H9 (cell line): ENCODE data around the gene FAM185A. TPM values are rescaled to one million over a fixed set of nuclear protein-coding genes. Genes with fewer than 3 reads are reported as not detected.

Experiments
- DNase-seq: peaks from one replicate; pipeline ENCODE4 v3.0.0-alpha.2; 2017
- H2AFZ ChIP-seq: one replicate; pipeline ENCODE4 v1.6.1; 2013; ENCODE audit warnings: mild to moderate bottlenecking, low read length, control low read depth, moderate library complexity
- H2AK5ac ChIP-seq: 2 replicates; pipeline ENCODE4 v1.6.1; 2013; ENCODE audit warnings: low read length, control low read depth, mixed read lengths; ENCODE audit not compliant: insufficient read length
- H2BK120ac ChIP-seq: one replicate; pipeline ENCODE4 v1.6.1; 2013; ENCODE audit warnings: low read depth, mild to moderate bottlenecking, low read length, control low read depth, inconsistent platforms; ENCODE audit not compliant: poor library complexity, severe bottlenecking
- H2BK12ac ChIP-seq: 2 replicates; pipeline ENCODE4 v1.6.1; 2013; ENCODE audit warnings: low read length, control low read depth, mixed read lengths, low read depth; ENCODE audit not compliant: insufficient read length
- H2BK15ac ChIP-seq: 2 replicates; pipeline ENCODE4 v1.6.1; 2013; ENCODE audit warnings: low read depth, low read length, control low read depth
- H2BK20ac ChIP-seq: one replicate; pipeline ENCODE4 v1.6.1; 2013; ENCODE audit warnings: low read depth, mild to moderate bottlenecking, low read length, control low read depth, inconsistent platforms; ENCODE audit not compliant: poor library complexity, severe bottlenecking
- H2BK5ac ChIP-seq: 2 replicates; pipeline ENCODE4 v1.6.1; 2013; ENCODE audit warnings: low read length, control low read depth, mixed read lengths; ENCODE audit not compliant: insufficient read length
- H3K14ac ChIP-seq: 2 replicates; pipeline ENCODE4 v1.6.1; 2013; ENCODE audit warnings: low read length, control low read depth; ENCODE audit not compliant: insufficient read depth
- H3K18ac ChIP-seq: 2 replicates; pipeline ENCODE4 v1.6.1; 2013; ENCODE audit warnings: low read depth, mild to moderate bottlenecking, mixed read lengths, low read length, control low read depth; ENCODE audit not compliant: insufficient read length
- H3K23ac ChIP-seq: 2 replicates; pipeline ENCODE4 v1.6.1; 2013; ENCODE audit warnings: low read length, control low read depth, mixed read lengths, low read depth; ENCODE audit not compliant: insufficient read length
- H3K23me2 ChIP-seq: 2 replicates; pipeline ENCODE4 v1.6.1; 2013; ENCODE audit warnings: low read depth, mild to moderate bottlenecking, mixed read lengths, low read length, control low read depth; ENCODE audit not compliant: insufficient read length, poor library complexity, severe bottlenecking
- H3K27ac ChIP-seq: 2 replicates; pipeline ENCODE4 v1.5.1; 2013; ENCODE audit warnings: low read length, control low read depth, mixed read lengths, low read depth; ENCODE audit not compliant: insufficient read length
- H3K27me3 ChIP-seq: 2 replicates; pipeline ENCODE4 v1.6.1; 2013; ENCODE audit warnings: low read length, control low read depth, inconsistent platforms; ENCODE audit not compliant: insufficient read depth
- H3K4ac ChIP-seq: 2 replicates; pipeline ENCODE4 v1.6.1; 2013; ENCODE audit warnings: low read depth, mild to moderate bottlenecking, control low read depth, inconsistent platforms, low read length, moderate library complexity
- H3K4me1 ChIP-seq: 2 replicates; pipeline ENCODE4 v1.6.1; 2013; ENCODE audit warnings: low read length, control low read depth, inconsistent platforms; ENCODE audit not compliant: insufficient read depth
- H3K4me2 ChIP-seq: 2 replicates; pipeline ENCODE4 v1.6.1; 2013; ENCODE audit warnings: low read length, control low read depth, mixed read lengths; ENCODE audit not compliant: insufficient read length, insufficient read depth
- H3K56ac ChIP-seq: 2 replicates; pipeline ENCODE4 v1.6.1; 2013; ENCODE audit warnings: low read depth, mild to moderate bottlenecking, mixed read lengths, low read length, control low read depth; ENCODE audit not compliant: insufficient read length
- H3K79me1 ChIP-seq: 2 replicates; pipeline ENCODE4 v1.6.1; 2013; ENCODE audit warnings: low read depth, mild to moderate bottlenecking, moderate library complexity, low read length, control low read depth, inconsistent platforms; ENCODE audit not compliant: insufficient read depth, poor library complexity, severe bottlenecking
- H3K79me2 ChIP-seq: 2 replicates; pipeline ENCODE4 v1.6.1; 2013; ENCODE audit warnings: low read length, control low read depth, inconsistent platforms; ENCODE audit not compliant: insufficient read depth
- H3K9ac ChIP-seq: 2 replicates; pipeline ENCODE4 v1.6.1; 2013; ENCODE audit warnings: low read length, control low read depth, mixed read lengths; ENCODE audit not compliant: insufficient read length; ENCODE audit errors: extremely low read depth
- H3K9me3 ChIP-seq: one replicate; pipeline ENCODE4 v1.6.1; 2013; ENCODE audit warnings: low read depth, low read length, inconsistent platforms; ENCODE audit not compliant: control insufficient read depth
- H3T11ph ChIP-seq: one replicate; pipeline ENCODE4 v1.6.1; 2013; ENCODE audit warnings: mild to moderate bottlenecking, low read length, control low read depth, inconsistent platforms
- H4K20me1 ChIP-seq: one replicate; pipeline ENCODE4 v1.6.1; 2013; ENCODE audit not compliant: control insufficient read depth, insufficient read length, insufficient read depth
- H4K5ac ChIP-seq: 2 replicates; pipeline ENCODE4 v1.6.1; 2013; ENCODE audit warnings: low read depth, mild to moderate bottlenecking, mixed read lengths, low read length, control low read depth; ENCODE audit not compliant: insufficient read length
- H4K8ac ChIP-seq: replicated peaks from 2 replicates; pipeline ENCODE4 v1.6.1; 2013; ENCODE audit warnings: low read length, control low read depth, mixed read lengths, low read depth; ENCODE audit not compliant: insufficient read length
- H4K91ac ChIP-seq: 2 replicates; pipeline ENCODE4 v1.6.1; 2013; ENCODE audit warnings: low read depth, mild to moderate bottlenecking, moderate library complexity, mixed read lengths, low read length, control low read depth; ENCODE audit not compliant: insufficient read length
- H3K27ac Mint-ChIP-seq, 3 experiments: 2 replicates in 2 of 3; 3 replicates in 1 of 3; pipeline ENCODE4 v1.8.0; 2020 to 2021; ENCODE audit warnings: mixed read lengths in 3 of 3, mild to moderate bottlenecking in 1 of 3, moderate library complexity in 1 of 3
- H3K27me3 Mint-ChIP-seq: 2 replicates; pipeline ENCODE4 v1.8.0; 2021; ENCODE audit warnings: low read depth, mild to moderate bottlenecking, moderate library complexity, mixed read lengths
- H3K36me3 Mint-ChIP-seq, 3 experiments: 2 replicates in 2 of 3; 3 replicates in 1 of 3; pipeline ENCODE4 v1.8.0; 2020 to 2021; ENCODE audit warnings: low read depth in 3 of 3, mixed read lengths in 3 of 3; ENCODE audit not compliant: insufficient read depth in 1 of 3
- H3K4me1 Mint-ChIP-seq, 2 experiments: 2 replicates each; pipeline ENCODE4 v1.8.0; 2020; ENCODE audit warnings: mixed read lengths in 2 of 2
- H3K4me3 Mint-ChIP-seq, 2 experiments: 2 replicates in 1 of 2; 3 replicates in 1 of 2; pipeline ENCODE4 v1.8.0; 2020 to 2021; ENCODE audit warnings: mild to moderate bottlenecking in 2 of 2, mixed read lengths in 2 of 2, moderate library complexity in 1 of 2
- H3K9me3 Mint-ChIP-seq, 2 experiments: 2 replicates in 1 of 2; 3 replicates in 1 of 2; pipeline ENCODE4 v1.8.0; 2020; ENCODE audit warnings: mild to moderate bottlenecking in 2 of 2, mixed read lengths in 2 of 2, moderate library complexity in 1 of 2
- WGBS: extraction: QIAGEN DNeasy Blood & Tissue Kit; methylation state at CpG from one replicate; pipeline ENCODE4 v1.1.7; 2013; ENCODE audit warnings: missing lambda C conversion rate, low lambda C conversion rate, mixed read lengths; ENCODE audit not compliant: insufficient read length; ENCODE audit errors: extremely low coverage; 5-methylcytosine and 5-hydroxymethylcytosine counted together
- total RNA-seq: library from RNA; stranded (reverse); gene quantifications from 2 replicates; pipeline ENCODE4 v1.2.1, GENCODE V29; 2021
- TF ChIP-seq, protein P1 (sequence below): fragments of 200-600 bp; sonication (generic); conservative IDR thresholded peaks from 3 replicates; pipeline ENCODE4 v1.8.0; 2021; ENCODE audit warnings: antibody characterized with exemption, mild to moderate bottlenecking

Gene FAM185A
- total RNA-seq, 1 experiment from 2014 or later: 7.0 TPM

DNA sequence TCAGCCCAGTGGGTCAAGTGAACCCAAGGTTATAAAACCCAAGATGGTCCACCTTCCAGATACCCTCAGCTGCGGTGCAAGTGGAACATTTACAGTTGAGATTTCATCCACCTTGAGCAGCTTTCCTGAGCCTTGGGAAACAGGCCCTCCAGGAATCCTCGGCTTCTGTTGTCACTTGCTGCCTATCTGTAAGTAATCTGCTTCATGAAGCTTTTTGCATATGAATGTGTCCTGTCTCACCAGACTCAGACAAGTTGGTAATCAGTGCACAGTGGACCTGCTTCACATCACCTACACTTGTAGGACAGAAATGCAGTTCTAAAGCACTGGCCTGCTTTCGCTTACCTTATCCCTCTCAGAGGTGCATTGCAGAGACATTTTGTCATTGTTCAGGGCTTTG is 80.3 kb downstream of the FAM185A start:
- H3K18ac ChIP-seq: no peak overlapping the region
- no peaks in the 10 kb centered on the region for H3K4me1 ChIP-seq
- H3K27me3 ChIP-seq: no peaks in the 10 kb centered on the region
- no peaks in the 10 kb centered on the region for H3K9me3 Mint-ChIP-seq
- no peak overlapping the region for H2BK20ac ChIP-seq
- no peak overlapping the region for H3K4me3 Mint-ChIP-seq
- H3K9ac ChIP-seq: no peak overlapping the region
- H2BK120ac ChIP-seq: no peak overlapping the region
- peak overlapping the region in 1 of 3 experiments; percentile 76; a peak in 2 of 7 replicates for H3K27ac Mint-ChIP-seq
- no peak overlapping the region for H3K4ac ChIP-seq
- H3K23me2 ChIP-seq: no peaks in the 10 kb centered on the region
- no peaks in the 10 kb centered on the region for H3K9me3 ChIP-seq
- H4K8ac ChIP-seq: no peak overlapping the region
- no peak overlapping the region for H3K4me2 ChIP-seq
- no peaks in the 10 kb centered on the region for H3K79me2 ChIP-seq
- H3K36me3 Mint-ChIP-seq: peaks cover 0 to 12% (median 4%) of the 10 kb centered on the region in 3 experiments; a peak in 5 of 7 replicates
- TF ChIP-seq, protein P1, sequence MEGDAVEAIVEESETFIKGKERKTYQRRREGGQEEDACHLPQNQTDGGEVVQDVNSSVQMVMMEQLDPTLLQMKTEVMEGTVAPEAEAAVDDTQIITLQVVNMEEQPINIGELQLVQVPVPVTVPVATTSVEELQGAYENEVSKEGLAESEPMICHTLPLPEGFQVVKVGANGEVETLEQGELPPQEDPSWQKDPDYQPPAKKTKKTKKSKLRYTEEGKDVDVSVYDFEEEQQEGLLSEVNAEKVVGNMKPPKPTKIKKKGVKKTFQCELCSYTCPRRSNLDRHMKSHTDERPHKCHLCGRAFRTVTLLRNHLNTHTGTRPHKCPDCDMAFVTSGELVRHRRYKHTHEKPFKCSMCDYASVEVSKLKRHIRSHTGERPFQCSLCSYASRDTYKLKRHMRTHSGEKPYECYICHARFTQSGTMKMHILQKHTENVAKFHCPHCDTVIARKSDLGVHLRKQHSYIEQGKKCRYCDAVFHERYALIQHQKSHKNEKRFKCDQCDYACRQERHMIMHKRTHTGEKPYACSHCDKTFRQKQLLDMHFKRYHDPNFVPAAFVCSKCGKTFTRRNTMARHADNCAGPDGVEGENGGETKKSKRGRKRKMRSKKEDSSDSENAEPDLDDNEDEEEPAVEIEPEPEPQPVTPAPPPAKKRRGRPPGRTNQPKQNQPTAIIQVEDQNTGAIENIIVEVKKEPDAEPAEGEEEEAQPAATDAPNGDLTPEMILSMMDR: no peak
- no peak overlapping the region for H2AK5ac ChIP-seq
- no peaks in the 10 kb centered on the region for H4K20me1 ChIP-seq
- H3K14ac ChIP-seq: no peak overlapping the region
- H3K56ac ChIP-seq: no peak overlapping the region
- no peak overlapping the region for H2BK5ac ChIP-seq
- no peak overlapping the region for H2AFZ ChIP-seq
- H3K4me1 Mint-ChIP-seq: peaks cover 16 to 18% of the 10 kb centered on the region in 2 experiments
- no peak overlapping the region for H4K91ac ChIP-seq
- no peaks in the 10 kb centered on the region for H3K27me3 Mint-ChIP-seq
- no peak overlapping the region for H2BK12ac ChIP-seq
- no peak overlapping the region for H4K5ac ChIP-seq
- H2BK15ac ChIP-seq: no peak overlapping the region
- H3K27ac ChIP-seq: no peak overlapping the region
- H3K79me1 ChIP-seq: no peaks in the 10 kb centered on the region
- WGBS: no CpG with 5 or more reads among the region's 3 CpGs
- no peak overlapping the region for H3T11ph ChIP-seq
- H3K23ac ChIP-seq: no peak overlapping the region
- DNase-seq: no peak
